HEK293 (cell line): ENCODE measurements around the gene ADO.
A peak's percentile ranks its signal among the peaks of the same experiment; 100 is the strongest.

ENCODE experiments used
- CTCF ChIA-PET: fragments of 350-600 bp; formaldehyde crosslinking; extraction: SDS; loops from one replicate; lab custom pipeline; 2021; ENCODE audit warnings: antibody characterized with exemption; lab: Yijun Ruan, JAX
- POLR2A ChIA-PET: fragments of 300-600 bp; formaldehyde crosslinking; extraction: SDS; loops from one replicate; lab custom pipeline; 2020; ENCODE audit warnings: antibody characterized with exemption, inconsistent platforms; lab: Yijun Ruan, JAX
- H3K27ac ChIP-seq: fragments of 200-500 bp; sonication (Bioruptor generic); 2 replicates; pipeline ENCODE4 v1.5.1; 2014; ENCODE audit warnings: low read depth, low read length, control low read depth, inconsistent platforms; ENCODE audit errors: extremely low read depth
- H3K36me3 ChIP-seq, 2 experiments: fragments of 200-500 bp in 1 of 2; sonication (Bioruptor generic) in 1 of 2; 1 replicate in 1 of 2; 2 replicates in 1 of 2; pipeline ENCODE4 v1.5.1; 2014 to 2017; ENCODE audit warnings: inconsistent platforms in 2 of 2, low read length in 2 of 2; ENCODE audit not compliant: control insufficient read depth in 2 of 2, insufficient read depth in 1 of 2
- H3K4me1 ChIP-seq: fragments of 200-500 bp; sonication (Bioruptor generic); 2 replicates; pipeline ENCODE4 v1.5.1; 2014; ENCODE audit warnings: mild to moderate bottlenecking, low read length, inconsistent platforms; ENCODE audit not compliant: control insufficient read depth, insufficient read depth
- H3K4me3 ChIP-seq: 2 replicates; pipeline ENCODE4 v1.5.1; 2011; ENCODE audit warnings: low read depth, mild to moderate bottlenecking, control low read depth, low read length, moderate library complexity
- H3K9me3 ChIP-seq: fragments of 200-500 bp; sonication (Bioruptor generic); 2 replicates; pipeline ENCODE4 v1.5.1; 2014; ENCODE audit warnings: low read depth, low read length, inconsistent platforms; ENCODE audit not compliant: control insufficient read depth, insufficient read depth
- EGR2 ChIP-seq: fragments of 450-650 bp; formaldehyde crosslinking; IDR thresholded peaks from 2 replicates; pipeline ENCODE4 v1.5.1; 2016; ENCODE audit warnings: low read depth, missing biosample characterization, missing genetic modification characterization
- SCRT2 ChIP-seq: fragments of 450-650 bp; formaldehyde crosslinking; IDR thresholded peaks from 2 replicates; pipeline ENCODE4 v1.5.1; 2016; ENCODE audit warnings: missing biosample characterization, missing genetic modification characterization
- ZFHX2 ChIP-seq: fragments of 450-650 bp; formaldehyde crosslinking; conservative IDR thresholded peaks from 2 replicates; pipeline ENCODE4 v1.5.1; 2016; ENCODE audit warnings: missing biosample characterization, missing genetic modification characterization
- ZNF248 ChIP-seq: fragments of 450-650 bp; formaldehyde crosslinking; IDR thresholded peaks from 2 replicates; pipeline ENCODE4 v1.5.1; 2017; ENCODE audit warnings: missing biosample characterization, missing genetic modification characterization
- ZNF394 ChIP-seq: fragments of 450-650 bp; formaldehyde crosslinking; IDR thresholded peaks from 2 replicates; pipeline ENCODE4 v1.5.1; 2016; ENCODE audit warnings: missing biosample characterization, missing genetic modification characterization, mild to moderate bottlenecking, moderate library complexity, borderline replicate concordance
- ZSCAN18 ChIP-seq: fragments of 450-650 bp; formaldehyde crosslinking; IDR thresholded peaks from 2 replicates; pipeline ENCODE4 v1.5.1; 2016; ENCODE audit warnings: missing biosample characterization, missing genetic modification characterization
- TF ChIP-seq, protein P1 (sequence below): fragments of 450-650 bp; formaldehyde crosslinking; IDR thresholded peaks from 2 replicates; pipeline ENCODE4 v1.5.1; 2016; ENCODE audit warnings: missing biosample characterization, missing genetic modification characterization

The ADO gene

DNA sequence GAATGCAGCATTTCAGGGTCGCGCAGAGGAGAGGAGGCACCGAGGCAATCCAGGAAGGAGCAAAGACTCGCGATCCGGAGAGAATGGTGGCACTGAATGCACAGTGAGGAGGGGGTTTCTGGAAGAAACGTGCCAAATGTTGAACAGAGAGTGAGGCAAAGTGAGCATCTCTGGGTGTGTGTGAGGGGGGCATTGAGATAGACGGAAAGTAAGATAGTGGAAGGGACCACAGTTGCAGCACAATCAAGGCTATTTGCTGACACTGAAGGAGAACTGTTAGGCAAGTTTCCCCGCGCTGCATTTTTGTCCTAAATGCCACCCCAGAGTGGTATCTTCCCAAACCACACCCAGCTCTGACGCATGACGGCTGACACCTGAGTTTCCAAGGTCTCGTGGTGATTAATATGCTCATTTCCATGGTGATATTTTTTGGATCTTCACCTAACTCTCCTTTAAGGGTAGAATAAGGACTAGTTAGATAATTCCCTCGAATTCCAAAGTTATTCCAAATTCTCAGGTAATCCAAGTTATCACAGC, 14.4 kb upstream of the ADO start:
- H3K27ac ChIP-seq, result no peak overlapping the region
- TF ChIP-seq ZNF394 (tag by site-specific recombination), result no peak
- TF ChIP-seq, protein P1, sequence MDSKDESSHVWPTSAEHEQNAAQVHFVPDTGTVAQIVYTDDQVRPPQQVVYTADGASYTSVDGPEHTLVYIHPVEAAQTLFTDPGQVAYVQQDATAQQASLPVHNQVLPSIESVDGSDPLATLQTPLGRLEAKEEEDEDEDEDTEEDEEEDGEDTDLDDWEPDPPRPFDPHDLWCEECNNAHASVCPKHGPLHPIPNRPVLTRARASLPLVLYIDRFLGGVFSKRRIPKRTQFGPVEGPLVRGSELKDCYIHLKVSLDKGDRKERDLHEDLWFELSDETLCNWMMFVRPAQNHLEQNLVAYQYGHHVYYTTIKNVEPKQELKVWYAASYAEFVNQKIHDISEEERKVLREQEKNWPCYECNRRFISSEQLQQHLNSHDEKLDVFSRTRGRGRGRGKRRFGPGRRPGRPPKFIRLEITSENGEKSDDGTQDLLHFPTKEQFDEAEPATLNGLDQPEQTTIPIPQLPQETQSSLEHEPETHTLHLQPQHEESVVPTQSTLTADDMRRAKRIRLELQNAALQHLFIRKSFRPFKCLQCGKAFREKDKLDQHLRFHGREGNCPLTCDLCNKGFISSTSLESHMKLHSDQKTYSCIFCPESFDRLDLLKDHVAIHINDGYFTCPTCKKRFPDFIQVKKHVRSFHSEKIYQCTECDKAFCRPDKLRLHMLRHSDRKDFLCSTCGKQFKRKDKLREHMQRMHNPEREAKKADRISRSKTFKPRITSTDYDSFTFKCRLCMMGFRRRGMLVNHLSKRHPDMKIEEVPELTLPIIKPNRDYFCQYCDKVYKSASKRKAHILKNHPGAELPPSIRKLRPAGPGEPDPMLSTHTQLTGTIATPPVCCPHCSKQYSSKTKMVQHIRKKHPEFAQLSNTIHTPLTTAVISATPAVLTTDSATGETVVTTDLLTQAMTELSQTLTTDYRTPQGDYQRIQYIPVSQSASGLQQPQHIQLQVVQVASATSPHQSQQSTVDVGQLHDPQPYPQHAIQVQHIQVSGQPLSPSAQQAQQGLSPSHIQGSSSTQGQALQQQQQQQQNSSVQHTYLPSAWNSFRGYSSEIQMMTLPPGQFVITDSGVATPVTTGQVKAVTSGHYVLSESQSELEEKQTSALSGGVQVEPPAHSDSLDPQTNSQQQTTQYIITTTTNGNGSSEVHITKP, result peak; percentile 57; the same call in 1 of the 2 replicates
- POLR2A ChIA-PET, result no interaction called here
- no peak overlapping the region for H3K4me3 ChIP-seq
- no peaks in the 10 kb centered on the region for H3K9me3 ChIP-seq
- CTCF ChIA-PET, result interaction anchor here (0.6 to 1.0 kb wide), 3 partner anchors 19 to 235 kb away, joined by 3 to 6 read pairs (median 3); no protein-coding TSS in a partner anchor
- no peaks in the 10 kb centered on the region for H3K36me3 ChIP-seq
- no peaks in the 10 kb centered on the region for H3K4me1 ChIP-seq

GRCh38 chr10:62790571-62790970, 13.9 kb upstream of the ADO start:
- TF ChIP-seq ZNF248 (tag by site-specific recombination), result no peak
- ChIA-PET CTCF (no interaction called here), POLR2A (no interaction called here)
- Histone ChIP-seq H3K27ac (no peak overlapping the region), H3K4me3 (no peak overlapping the region), H3K36me3 (no peaks in the 10 kb centered on the region), H3K4me1 (no peaks in the 10 kb centered on the region), H3K9me3 (no peaks in the 10 kb centered on the region)

DNA sequence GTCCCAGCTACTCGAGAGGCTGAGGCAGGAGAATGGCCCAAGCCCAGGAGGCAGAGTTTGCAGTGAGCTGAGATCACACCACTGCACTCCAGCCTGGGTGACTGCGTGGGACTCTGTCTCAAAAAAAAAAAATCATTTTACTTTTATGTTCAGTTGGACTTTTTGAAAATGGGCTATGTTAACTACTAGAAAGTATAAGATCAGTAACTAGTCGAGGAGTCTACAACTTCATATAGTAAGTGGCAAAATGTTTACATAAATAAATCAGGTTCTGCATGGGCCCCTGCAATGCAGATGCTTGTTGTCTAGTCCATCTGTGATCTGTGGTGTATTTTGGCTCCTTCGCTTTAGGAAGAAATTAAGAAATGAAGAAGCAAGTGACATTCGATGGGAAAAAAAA, 12.3 kb upstream of the ADO start:
- H3K36me3 ChIP-seq, result no peaks in the 10 kb centered on the region
- CTCF ChIA-PET, result no interaction called here
- no peaks in the 10 kb centered on the region for H3K4me1 ChIP-seq
- H3K4me3 ChIP-seq, result no peak overlapping the region
- no peak overlapping the region for H3K27ac ChIP-seq
- no peak for TF ChIP-seq SCRT2 (tag by site-specific recombination)
- TF ChIP-seq, protein P1, result peak; percentile 93
- POLR2A ChIA-PET, result no interaction called here
- no peaks in the 10 kb centered on the region for H3K9me3 ChIP-seq

DNA sequence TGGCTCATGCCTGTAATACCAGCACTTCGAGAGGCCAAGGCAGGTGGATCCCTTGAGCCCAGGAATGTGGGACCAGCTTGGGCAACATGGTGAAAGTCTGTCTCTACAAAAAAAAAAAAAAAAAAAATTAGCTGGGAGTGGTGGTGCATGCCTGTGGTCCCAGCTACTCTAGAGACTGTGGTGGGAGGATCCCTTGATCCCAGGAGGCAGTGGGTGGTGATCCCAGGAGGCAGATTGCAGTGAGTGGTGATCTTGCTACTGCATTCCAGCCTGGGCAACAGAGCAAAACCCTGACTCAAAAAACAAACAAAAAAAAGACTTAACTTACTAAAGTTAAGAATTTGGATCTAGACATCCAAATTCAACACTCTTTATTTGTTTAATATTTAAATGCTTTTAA, 10.2 kb upstream of the ADO start:
- no peak overlapping the region for H3K27ac ChIP-seq
- CTCF ChIA-PET, result no interaction called here
- no peaks in the 10 kb centered on the region for H3K4me1 ChIP-seq
- POLR2A ChIA-PET, result no interaction called here
- TF ChIP-seq ZSCAN18 (tag by site-specific recombination) (no peak), ZFHX2 (peak; percentile 40; the same call in 1 of the 2 replicates), EGR2 (tag by site-specific recombination) (peak; percentile 60)
- H3K9me3 ChIP-seq, result no peaks in the 10 kb centered on the region
- H3K36me3 ChIP-seq, result no peaks in the 10 kb centered on the region
- no peak overlapping the region for H3K4me3 ChIP-seq
